A549 treated with dexamethasone at 1 μM for 4 hours (cell line): Measurements from ENCODE around the gene PDE4B. TPM values are rescaled to one million over a fixed set of nuclear protein-coding genes. Genes with fewer than 3 reads are reported as not detected.

Experiments
- total RNA-seq: library from RNA; stranded (reverse); fragments of 200-300 nt; extraction: Qiagen RNA extraction; gene quantifications from 5 replicates; pipeline ENCODE4 v1.2.3, GENCODE V29; 2022

Gene PDE4B
- 5.0 to 5.9 TPM (median 5.6 TPM) in 5 replicates for total RNA-seq

GRCh38 chr1:65792669-65793358 lies at the start of gene PDE4B:
TSS of gene PDE4B (plus strand) at chr1:65792895.

